HG02610 (cell line): ENCODE results near the gene BAIAP2.

Source experiments
- ATAC-seq: cut with Tn5 transposase; IDR thresholded peaks from one replicate; pipeline ENCODE4 v1.9.1; 2021; ENCODE audit warnings: mild to moderate bottlenecking, moderate library complexity; ENCODE audit not compliant: unreplicated experiment

The BAIAP2 gene

DNA sequence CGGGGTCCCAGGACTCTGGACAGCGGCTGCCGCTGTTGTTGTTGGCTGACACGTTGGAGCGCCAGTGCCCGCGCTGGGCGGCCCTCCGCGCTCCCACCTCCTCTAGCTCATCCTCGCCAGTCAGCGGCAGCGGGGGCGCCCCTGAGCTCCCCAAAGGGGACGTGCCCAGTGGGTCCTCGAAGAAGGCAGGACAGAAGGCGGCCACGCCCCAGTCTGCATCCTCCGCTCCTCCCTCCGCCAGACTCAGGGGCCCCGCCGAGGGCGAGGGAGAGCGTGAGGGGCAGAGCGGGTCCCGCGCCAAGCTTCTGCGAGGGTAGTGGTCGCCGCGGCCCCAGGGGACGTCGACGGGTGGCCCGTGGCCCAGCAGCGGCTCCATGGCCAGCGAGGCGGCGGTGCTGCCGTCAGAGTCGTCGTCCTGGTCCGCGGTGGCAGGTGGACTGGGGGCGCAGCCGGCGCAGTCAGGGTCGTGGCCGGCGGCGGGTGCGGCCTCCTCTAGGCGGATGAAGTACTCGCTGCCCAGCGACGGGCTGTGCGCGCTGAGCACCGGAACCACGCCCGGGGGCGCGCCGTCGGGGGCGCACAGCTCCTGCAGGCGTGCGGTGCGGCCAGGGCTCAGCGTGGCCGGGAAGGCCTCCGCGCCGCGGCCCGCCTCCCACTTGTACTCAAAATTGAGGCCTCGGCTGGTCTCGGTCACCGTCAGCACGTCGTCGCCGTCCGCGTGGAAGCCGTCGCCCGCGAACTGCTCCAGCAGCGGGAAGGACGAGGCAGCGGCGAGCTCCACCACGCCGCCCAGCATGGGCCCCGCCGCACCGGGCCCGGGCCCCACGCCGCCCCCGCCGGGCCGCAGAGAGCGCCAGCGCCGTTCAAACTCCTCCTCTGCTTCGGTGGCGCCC, 87.1 kb downstream of the BAIAP2 start:
- ATAC-seq = no peak

DNA sequence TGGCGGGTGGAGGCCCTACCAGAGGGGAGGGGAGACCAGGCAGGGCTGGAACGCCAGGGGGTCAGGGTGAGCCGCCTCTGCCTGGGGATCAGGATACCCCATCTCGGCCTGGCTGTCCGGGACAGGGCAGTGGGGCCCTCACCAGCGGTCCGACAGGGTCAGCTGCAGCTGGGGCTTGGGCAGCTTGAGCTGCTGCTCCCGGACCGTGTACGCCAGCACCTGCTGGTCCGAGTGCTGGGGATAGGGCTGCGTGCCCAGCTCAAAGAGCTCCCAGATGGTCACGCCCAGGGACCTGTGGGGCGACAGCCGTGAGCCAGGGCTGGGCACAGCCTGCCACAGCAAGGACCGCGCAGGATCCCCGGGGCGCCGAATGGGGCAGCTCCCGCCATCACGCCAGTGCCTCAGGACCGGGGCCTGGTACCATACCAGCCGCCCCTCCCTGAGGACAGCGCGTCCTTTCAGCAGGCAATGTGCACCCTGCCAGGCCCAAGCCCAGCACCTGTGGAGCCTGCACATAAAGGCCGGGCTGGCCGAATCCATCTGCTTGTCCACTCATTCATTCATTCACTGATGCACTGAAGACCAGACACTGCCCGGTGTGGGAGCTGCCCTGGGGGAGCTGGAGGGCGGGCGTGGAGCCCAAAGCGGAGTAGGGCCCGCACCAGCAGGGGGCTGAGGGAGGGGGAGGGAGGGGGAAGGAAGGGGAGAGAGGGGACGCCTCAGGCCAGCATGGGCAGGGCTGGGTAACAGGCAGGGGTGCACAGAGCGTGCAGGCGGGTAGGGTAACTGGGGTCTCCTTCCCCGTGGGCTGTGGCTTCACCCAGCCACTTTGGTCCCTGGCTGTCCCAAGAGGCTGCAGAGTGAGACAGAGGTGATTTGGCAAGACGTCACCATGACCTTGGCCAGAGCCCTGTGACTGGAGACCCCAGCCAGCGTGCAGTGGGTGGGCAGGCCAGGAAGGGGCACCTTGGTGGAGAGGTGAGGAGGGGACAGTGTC, 88.4 kb downstream of the BAIAP2 start:
- ATAC-seq = no peak

DNA sequence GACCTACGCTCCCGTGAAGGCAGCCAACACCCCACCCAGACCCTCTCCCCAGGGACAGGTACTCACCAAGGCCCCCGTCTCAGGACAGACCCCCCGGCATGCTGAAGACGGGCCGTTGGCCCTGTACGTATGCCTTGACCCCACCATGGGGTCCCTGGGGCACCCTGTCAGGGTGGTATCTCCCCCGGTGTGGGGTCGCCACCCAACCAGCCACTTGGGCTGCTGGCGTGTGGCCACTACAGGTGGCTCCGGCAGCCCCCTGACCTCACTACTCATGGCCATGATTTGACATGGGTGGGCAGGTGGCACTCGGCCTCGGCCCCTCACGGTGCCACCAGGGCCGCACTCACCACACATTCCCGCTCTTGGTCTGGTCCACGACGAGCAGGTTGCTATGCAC, 89.4 kb downstream of the BAIAP2 start:
- no peak for ATAC-seq

DNA sequence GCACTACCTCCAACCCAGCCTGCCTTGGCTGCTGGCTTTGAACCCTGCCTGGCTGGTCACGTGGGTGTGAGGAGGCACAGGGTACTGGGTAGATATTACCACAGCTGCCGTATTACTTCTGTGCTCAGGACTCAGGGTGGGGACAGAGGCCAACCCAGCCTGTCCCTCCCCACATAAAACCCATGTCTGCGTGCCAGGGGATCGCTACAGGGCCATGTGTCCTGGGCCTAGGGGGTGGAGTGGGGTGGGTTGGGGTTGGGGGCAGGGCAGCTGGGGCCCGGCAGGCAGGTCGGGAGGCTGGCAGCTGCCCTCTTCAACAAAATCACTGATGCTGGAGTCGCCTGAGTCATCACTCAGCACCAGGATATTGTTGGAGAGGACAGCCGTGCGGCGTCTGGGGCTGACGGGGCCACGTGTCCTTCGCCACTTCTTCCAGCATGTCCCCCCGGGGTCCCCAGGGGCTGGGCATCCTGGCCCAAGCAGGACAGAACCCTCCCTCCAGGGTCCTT, 90.7 kb downstream of the BAIAP2 start:
- ATAC-seq = no peak

DNA sequence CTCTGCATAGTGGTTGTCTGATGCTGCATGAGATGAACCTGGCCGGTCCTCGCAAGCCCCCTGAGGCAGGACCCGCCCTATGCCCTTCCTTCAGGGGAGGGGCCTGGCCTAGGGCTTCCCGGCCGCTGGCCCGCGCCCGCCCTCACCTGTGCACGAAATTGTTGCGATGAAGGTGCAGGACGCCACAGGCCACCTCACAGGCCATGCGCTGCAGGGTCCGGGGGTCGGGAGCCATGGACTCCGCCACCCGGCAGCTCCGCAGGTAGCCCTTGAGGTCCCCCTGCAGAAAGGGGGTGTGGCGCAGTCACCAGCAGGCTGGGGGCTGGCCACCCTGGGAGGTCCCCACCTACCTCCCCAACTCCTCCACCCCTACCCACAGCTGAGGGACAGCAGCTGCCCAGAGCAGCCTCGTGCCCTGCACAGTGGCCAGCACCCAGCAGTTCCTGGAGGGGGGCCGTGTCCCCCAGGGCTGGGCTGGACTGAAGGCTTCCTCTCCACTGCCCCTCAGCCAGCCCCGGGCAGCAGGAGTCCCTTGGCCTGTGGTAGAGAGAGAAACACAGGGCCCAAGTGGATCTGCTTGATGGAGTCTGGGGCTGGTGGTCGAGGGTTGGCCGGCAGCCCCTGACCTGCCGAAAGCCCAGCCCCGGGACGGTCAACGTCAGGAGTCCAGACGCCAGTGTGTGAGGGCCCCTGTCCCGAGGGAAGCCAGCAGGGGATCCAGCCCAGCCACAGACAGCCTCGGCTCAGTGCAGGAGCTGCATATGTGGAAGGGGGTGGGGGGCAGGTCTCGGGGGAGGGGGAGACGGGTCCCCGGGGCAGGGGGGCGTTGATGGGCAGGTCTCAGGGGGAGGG, 91.6 kb downstream of the BAIAP2 start:
- no peak for ATAC-seq

DNA sequence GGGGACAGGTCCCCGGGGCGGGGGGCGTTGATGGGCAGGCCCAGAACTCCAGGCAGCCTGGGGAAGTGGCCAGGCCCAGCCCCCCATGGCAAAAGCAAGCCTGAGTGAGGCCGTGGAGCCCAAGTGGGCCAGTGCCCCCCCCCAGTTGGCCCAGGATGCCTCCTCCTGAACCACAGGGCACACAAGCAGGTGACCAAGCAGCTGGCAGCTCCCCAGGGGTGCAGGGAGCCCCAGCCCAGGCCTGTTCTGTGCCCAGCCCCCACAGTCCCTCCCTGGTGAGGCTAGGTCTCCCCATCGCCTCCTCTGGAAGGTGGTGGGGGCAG, 92.1 kb downstream of the BAIAP2 start:
- no peak for ATAC-seq

DNA sequence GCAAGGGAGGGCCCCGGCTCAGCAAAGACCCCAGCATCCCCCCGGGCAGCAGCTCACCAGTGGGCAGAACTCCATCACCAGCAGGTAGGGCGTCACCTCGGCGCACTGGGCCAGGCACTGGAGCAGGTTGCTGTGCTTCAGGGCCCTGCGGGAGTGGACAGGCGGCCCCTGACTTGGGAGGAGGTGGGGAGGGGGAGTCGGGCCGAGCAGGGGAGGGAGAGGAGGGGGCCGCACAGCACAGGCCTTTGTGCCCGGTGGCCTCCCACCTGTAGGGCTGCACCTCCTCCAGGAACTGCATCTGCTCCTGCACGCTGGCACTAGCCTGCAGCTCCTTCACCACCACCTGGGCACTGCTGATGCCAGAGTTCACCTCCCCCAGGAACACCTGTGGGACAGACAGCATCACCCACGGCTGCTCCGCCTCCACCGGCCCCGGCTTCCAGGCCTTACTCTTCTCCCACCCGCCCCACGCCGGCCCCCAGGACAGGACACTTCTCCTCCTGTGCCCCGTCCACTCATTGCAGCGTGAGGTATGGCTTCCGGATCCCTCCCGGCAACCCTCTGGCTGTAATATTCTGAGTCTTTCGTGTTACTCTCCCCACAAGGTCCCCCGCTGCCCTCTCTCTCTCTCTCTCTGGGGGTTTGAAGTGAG, 92.7 kb downstream of the BAIAP2 start:
- no peak for ATAC-seq

DNA sequence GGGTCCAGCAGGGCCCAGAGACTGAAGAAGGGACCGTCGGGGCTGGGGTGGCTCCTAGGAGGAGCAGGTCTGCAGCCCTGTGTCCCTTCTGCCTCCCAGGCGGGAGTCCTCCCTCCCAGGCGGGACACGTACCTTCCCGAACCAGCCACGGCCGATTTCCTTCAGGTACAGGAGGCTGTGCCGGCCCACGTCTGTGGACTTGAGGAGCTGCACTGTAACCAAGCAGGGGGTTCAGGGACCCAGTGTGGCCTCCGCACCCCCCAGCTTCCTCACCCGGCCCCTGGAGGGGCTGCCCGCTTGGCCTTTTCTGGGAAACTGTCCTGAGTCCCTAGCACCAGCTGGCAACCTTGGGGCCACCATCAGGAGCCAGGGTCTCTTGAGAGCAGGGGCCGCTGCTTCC, 93.4 kb downstream of the BAIAP2 start:
- ATAC-seq = no peak

DNA sequence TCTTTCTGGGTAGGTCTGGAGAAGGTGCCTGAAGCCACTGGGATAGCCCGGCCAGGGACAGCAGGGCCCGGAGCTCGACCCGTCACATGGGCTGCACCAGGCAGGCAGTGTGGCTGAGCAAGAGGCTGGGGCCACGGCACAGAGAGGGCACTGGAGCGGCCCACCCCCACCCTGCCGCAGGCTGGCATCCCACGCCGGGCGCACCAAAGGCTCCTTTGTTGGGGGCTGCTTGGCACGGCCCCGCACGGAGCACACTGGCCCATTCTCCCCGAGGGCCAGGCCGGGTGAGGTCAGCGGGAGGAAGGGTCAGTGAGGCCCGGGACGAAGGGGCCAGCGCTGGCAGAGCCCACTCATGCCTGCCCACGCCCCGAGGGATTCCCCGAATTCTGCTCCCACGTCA, 93.8 kb downstream of the BAIAP2 start:
- ATAC-seq = no peak

DNA sequence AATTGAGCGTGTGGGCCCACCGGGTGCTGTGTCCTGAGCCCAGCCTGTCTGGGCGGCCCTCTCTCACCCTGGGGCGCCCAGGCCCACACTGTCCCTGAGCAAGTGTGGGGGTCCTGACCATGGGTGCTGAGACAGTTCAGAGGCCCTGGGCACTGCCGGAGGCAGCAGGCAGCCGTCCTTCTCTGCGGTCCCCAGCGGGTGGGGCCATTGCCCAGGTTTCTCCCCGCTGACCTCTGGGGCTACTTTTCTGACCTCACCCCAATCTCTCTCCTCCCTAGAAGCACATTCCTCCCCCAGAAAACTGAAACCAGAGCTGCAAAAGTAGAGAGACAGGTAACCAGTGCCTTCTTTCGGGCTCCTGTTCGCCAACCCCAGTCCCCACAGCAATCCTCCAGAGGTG, 94.3 kb downstream of the BAIAP2 start:
- ATAC-seq = no peak

DNA sequence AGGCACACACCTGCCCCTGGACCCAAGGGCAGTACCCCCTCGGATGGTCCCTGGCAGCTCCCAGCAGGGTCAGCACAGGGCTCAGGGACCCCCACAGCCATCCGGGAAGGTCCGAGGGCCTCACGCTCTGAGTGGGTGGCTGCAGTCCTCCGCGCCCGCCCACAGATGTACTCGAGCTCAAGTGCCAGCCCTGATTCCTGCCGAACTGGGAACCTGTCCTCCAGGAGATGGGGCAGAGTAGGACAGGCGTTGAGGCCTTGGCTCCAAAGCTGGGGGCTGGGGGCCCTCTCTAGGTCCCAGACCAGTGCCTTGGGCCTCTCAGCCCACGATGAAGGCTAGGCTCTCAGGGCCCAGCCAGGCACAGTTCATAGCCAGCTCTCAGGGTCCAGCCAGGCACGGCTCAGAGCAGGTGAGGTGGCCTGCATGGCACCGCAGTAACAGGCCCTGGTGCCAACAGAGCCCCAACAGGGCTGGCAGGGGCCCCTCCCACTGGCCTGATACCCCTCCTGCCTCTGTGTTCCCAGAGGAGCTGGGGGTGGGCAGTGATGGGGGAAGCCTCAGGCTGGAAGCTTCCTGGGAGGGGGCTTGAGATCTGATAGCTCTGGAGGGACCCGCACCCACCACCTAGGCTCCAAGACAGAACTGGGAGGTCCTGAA, 94.9 kb downstream of the BAIAP2 start:
- no peak for ATAC-seq

DNA sequence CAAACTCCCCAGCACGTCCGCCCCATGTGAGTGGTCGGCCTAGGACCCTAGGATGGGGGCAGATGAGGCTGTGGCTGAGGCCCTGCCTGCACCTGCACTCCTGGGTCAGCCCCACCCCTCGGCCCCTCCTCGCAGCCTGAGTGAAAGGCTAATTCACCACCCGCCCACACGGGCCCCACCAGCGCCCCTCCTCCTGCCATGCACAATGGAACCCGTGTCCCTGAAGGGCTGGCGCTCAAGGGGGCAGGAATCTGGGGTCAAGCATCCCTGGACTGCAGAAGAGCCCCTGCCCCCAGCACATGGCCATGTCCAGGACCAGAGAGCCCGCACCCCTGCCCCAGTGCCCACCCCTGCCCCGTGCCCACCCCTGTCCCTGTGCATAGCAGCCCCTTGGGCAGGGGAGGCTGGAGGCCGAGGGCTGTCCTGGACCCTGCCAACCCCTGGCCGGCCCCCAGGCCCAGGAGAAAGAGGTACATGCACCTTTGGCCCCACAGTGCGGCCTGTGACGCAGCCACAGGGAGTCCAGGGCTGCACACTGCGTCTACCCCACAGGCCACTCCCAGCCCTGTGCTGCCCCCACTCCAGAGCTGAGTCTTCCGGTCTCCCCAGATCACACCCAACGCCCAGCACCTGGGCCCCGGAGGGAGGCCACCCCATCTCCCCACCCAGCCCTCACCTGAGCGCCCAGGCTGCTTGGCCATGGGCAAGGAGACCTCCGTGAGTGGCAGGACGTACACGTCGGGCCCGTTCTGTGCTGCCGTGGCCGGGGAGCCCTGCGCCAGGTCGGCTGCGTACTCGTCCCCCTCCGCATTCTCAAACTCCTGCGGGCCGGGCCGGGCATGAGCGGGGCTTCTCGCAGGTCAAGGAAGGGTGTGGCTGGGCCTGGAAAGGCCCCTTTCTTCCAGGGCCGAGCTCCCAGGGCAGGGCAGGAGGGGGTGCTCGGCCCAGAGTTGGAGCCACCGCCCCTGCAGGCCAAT, 95.7 kb downstream of the BAIAP2 start:
- ATAC-seq = no peak

DNA sequence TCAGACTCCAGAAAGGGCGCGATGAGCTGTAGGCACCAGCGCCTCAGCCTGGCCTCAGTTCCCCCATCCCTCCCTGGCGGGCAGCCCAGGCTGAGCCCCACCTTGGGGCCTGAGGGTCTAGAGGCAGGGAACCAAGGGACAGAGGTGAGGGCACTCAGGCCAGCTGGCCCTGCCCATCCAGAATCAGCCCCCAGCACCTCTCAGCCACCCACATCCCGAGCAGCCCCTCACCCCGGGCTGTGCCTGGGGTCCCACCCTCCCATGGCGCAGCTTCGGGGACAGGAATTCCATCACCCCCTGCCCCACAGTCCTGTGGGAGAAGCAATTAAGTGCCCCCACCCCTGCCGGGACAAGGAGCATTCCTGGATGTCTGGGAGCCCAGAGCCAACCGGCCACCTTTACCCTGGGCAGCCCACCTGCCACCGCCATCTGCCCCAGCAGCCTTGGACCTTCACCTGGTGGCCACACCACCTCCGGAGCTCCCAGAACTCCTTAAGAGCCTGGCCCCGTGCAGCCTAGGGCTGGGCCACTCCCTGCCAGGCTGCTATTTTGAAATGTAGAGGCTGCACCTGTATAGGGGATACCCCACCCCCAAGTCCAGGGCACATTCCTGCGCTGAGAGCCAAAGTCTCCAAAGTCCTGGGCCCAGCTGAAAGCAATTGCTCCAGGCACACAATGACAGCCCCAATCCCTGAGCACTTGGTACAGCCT, 96.7 kb downstream of the BAIAP2 start:
- no peak for ATAC-seq

DNA sequence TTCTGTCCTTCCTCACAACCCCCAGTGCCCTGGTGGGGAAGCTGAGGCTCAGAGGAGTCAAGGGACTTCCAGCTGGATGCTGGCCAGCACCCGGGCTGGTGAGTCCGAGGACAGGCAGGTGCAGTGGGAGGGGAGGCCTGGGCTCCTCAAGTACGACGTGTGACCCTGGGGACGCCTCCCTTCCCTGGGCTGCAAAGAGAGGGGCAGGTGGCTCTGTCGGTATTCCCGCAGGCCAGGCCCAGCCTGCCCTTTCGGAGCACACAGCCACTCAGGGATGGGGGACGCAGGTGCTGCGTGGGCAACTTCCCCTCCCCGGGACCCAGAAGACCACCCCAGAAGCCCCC, 97.2 kb downstream of the BAIAP2 start:
- no peak for ATAC-seq

DNA sequence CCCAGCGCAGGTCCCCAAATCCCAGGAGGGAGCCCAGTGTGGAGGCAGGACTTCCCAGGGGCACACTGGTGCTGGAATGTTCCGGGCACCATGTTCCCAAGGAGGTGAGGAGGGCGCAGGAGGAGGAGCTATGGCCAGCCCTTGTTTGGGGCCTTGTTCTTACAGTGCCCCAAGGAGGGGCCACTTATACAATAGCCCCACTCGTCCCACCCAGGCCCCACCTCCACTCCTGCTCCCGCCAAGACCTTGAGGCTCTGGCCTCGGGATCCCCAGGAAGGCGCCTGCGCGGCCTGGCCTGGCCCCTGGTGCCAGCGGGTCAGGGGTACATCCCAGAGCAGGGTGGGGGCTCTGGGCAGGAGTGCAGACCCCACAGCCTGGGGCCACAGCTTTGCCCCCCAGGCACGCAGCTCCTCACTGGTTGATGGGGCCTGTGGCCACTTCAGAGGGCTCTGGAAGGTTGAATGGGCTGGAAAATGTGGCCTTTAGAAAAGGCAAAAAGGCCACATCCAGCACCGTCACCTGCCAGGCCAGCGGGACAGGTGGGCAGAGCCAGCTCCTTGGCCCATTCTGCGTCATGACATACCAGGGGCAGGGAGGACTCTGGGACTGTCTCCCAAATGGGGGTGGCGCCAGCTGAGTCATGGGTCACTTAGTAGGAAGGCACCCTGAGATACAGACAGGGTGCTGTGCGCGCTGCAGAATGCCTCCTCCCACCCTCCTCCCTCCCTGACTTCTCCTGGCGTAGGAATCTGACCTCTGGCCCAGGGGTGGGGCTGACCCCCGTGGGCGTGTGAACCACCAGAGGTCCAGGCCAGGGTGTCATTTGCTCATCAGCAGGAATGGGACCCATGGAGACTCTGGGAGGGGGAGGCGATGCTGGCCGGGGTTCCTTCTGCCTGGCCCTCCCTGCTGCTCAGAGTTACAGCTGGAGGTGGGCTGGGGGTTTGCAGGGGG, 98.1 kb downstream of the BAIAP2 start:
- ATAC-seq = no peak

DNA sequence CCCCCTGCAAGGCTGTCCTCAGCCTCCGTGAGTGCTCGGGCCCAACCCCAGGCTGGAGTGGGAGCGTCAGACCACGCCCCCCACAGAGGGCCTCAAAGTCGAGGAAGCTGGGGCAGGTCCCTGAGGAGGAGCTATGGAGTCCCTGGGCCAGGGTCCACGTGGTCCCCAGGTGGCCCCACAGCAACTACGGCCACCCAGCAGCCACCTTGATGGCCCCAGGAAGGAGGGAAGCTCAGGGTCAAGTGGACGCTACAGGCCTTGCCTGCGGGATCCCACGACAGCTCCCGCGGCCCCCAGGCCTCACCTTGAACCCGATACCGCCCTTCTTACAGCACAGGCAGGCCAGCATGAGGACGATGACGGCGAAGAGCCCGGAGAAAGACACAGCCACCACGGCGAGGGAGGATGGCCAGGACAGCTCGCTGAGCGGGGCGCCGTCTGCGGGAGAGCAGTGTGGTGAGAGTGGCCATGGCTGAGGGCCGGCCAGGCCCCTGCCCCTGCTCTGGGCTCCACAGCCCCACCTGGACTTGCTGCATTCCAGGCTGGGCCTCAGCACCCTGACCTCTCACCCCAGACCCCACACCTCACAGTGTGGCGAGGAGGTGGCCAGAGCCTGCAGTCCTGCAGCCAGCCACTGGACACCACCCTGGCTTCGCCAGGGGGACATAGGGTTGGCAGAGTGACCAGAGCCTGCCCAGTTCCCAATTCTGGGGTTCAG, 99.3 kb downstream of the BAIAP2 start:
- no peak for ATAC-seq
